T-helper 1 cell treated with Interleukin-12 subunit alpha and Interleukin-12 subunit beta and Interleukin-4 antibody, amounts not matched to agents 30 ng/mL and 1 ng/mL, for 36 hours (primary cell): ENCODE results near the gene PTX3. TPM values are rescaled to one million over a fixed set of nuclear protein-coding genes. Genes with fewer than 3 reads are reported as not detected.

Experiments
- intact Hi-C: fragments of 100-400 bp; cut with micrococcal nuclease; formaldehyde crosslinking; loops from one replicate; pipeline ENCODE4 v1.15.1; 2024
- total RNA-seq: library from RNA; stranded (reverse); gene quantifications from 2 replicates; pipeline ENCODE4 v1.2.3, GENCODE V29; 2022

PTX3 gene
- total RNA-seq, 1 donor from 2014 or later = not detected

DNA sequence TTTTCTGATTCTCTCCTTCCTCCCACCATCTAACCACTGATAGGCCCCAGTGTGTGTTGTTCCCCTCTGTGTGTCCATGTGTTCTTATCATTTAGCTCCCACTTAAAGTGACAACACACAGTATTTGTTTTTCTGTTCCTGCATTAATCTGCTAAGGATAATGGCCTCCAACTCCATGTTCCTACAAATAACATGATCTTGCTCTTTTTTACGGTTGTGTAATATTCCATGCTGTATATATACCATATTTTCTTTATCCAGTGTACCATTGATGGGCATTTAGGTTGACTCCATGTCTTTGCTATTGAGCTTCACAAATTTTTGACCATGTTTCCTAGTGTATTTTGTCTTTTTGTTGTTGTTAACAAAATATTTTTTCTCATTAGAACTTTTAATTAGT, 36.0 kb downstream of the PTX3 start:
- intact Hi-C loops = no loop called here

- intact Hi-C loops = no loop called here
These were observed 39.3 kb downstream of the PTX3 start for GRCh38 chr3:157475921-157476414.

- intact Hi-C loops = no loop called here
These were observed 40.8 kb downstream of the PTX3 start for GRCh38 chr3:157477441-157477840.

GRCh38 chr3:157479464-157480243, 43.0 kb downstream of the PTX3 start:
- intact Hi-C loops = no loop called here

- intact Hi-C loops = no loop called here
These were observed 50.7 kb downstream of the PTX3 start for GRCh38 chr3:157487339-157487738.

GRCh38 chr3:157488144-157488543, 51.5 kb downstream of the PTX3 start:
- intact Hi-C loops = no loop called here

DNA sequence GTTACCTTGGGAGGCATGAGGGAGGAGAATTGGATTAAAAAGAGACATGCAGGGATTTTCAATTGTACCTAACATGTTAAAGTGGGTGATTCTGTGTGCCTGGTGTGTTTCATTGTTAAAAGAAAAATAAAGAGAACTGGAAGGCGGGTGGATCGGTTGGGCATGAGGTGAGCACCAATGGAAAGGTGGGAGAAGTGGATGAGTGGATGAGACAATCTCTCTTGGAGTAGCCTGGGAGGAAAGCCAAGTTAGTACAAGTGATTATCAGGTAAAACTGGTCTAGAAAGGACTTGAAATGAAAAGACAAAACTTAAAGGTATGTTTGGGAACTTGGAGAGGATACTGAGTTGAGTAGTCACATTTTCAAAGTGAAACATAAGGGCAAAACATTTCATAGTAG, 54.5 kb downstream of the PTX3 start:
- intact Hi-C loops = loop anchor here (10.0 kb wide), 1 partner anchor 286 kb away; no protein-coding TSS in a partner anchor

Other genes with a start within 250 kb of the PTX3 start
- not detected in 2 replicates for gene VEPH1, start 66.6 kb downstream of the PTX3 start, total RNA-seq